Aorta (tissue), 5 donors: ENCODE measurements around the gene PARVG. TPM values are rescaled to one million over a fixed set of nuclear protein-coding genes. Genes with fewer than 3 reads are reported as not detected.

Experiments used
- ATAC-seq: fragments of 200-7000 bp; cut with Tn5 transposase; one replicate; pipeline ENCODE4 v1.9.1; 2022; ENCODE audit warnings: moderate library complexity; ENCODE audit not compliant: low FRiP score
- DNase-seq, 2 donors: peaks; one replicate each; pipeline ENCODE4 v3.0.0-alpha.2; 2020
- H3K27ac ChIP-seq, 2 donors: one replicate each; pipeline ENCODE4 v1.5.1; 2013; ENCODE audit warnings: low read length in 2 of 2, mild to moderate bottlenecking in 2 of 2, moderate library complexity in 2 of 2, control low read depth in 1 of 2, inconsistent platforms in 1 of 2, low read depth in 1 of 2
- H3K27me3 ChIP-seq, 2 donors: one replicate each; pipeline ENCODE4 v1.6.1; 2013; ENCODE audit warnings: control low read depth in 1 of 2, low read length in 1 of 2, mild to moderate bottlenecking in 1 of 2, moderate library complexity in 1 of 2; ENCODE audit not compliant: insufficient read depth in 2 of 2, control insufficient read depth in 1 of 2
- H3K36me3 ChIP-seq, 2 donors: one replicate each; pipeline ENCODE4 v1.6.1; 2013; ENCODE audit warnings: control low read depth in 1 of 2, low read length in 1 of 2, mild to moderate bottlenecking in 1 of 2; ENCODE audit not compliant: insufficient read depth in 2 of 2, control insufficient read depth in 1 of 2
- H3K4me1 ChIP-seq, 2 donors: one replicate each; pipeline ENCODE4 v1.6.1; 2013; ENCODE audit warnings: low read length in 2 of 2, control low read depth in 1 of 2, mild to moderate bottlenecking in 1 of 2, moderate library complexity in 1 of 2; ENCODE audit not compliant: insufficient read depth in 2 of 2, control insufficient read depth in 1 of 2
- H3K4me3 ChIP-seq, 2 donors: one replicate each; pipeline ENCODE4 v1.5.1; 2013; ENCODE audit warnings: low read length in 2 of 2, control low read depth in 1 of 2, mild to moderate bottlenecking in 1 of 2
- H3K9me3 ChIP-seq: one replicate; pipeline ENCODE4 v1.6.1; 2013; ENCODE audit warnings: mild to moderate bottlenecking, low read length; ENCODE audit not compliant: control insufficient read depth
- WGBS, 2 donors: extraction: QIAGEN DNeasy Blood & Tissue Kit; methylation state at CpG; one replicate each; pipeline ENCODE4 v1.1.7; 2013; 5-methylcytosine and 5-hydroxymethylcytosine counted together
- intact Hi-C, 2 donors: fragments of 100-400 bp; cut with DNase I; formaldehyde crosslinking; loops; one replicate each; pipeline versions ENCODE4 v1.14.2 to v1.15.0; 2022
- polyA plus RNA-seq, 2 donors: library from polyadenylated mRNA; stranded (reverse); fragments of 200-250 nt; gene quantifications; one replicate each; pipeline ENCODE4 v1.2.3, GENCODE V29; 2013
- total RNA-seq, 2 donors: library from RNA; stranded (reverse); fragmentation: NEBNext Ultra II Directional; extraction: Animal tissue kit (Norgen Biotek cat#: 25700); gene quantifications; one replicate each; pipeline ENCODE4 v1.2.1, GENCODE V29; 2021
- donor health status: healthy with polysubstance abuse.
- donor health status: Bipolar disorder and iron deficiency.
- donor health status: DM: no; HTN: no; CAD: no.
- donor health status: DM: no; HTN: no; CAD: no.
- donor health status: DM: yes; HTN: yes; CAD: no.

Gene PARVG
- total and polyA plus RNA-seq, 4 donors, result 3.5 to 29.7 (median 16.4) TPM

DNA sequence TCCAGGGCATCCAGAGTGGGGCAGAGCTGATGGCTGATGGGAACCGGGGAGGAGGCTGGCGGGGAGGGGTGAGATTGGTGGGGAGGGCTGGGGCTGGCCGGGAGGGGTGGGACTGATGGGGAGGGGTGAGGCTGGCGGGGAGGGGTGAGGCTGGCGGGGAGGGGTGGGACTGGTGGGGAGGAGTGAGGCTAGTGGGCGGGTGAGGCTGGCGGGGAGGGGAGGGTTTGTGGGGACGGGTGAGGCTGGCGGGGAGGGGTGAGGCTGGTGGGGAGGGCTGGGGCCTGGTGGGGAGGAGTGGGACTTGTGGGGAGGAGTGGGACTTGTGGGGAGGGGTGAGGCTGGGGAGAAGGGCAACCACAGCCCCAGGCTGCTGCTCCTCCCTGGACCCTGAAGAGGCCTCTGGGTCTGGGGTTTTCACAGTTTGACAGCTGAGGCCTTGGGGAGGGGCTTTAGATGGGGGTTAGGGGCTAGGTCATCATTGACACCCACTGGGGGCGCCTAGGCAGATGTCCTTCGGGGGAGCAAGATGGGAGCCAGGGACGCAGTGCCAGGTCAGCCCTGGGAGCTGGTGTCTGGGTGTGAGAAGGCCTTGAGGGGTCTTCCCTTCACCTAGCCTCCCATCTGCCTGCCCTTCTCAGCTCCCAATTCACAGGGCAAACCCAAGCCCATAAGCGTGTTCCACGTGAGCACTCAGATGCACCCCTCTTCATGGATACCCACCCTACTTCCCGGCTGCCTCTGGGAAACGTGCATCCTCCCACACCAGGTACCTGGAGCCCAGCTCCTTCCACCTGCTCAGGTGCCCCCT lies 26.7 kb downstream of the PARVG start:
- no peaks in the 10 kb centered on the region for H3K36me3 ChIP-seq
- 92 to 98% methylated on average over 10 to 16 of the region's 16 CpGs for WGBS, 2 donors
- H3K4me1 ChIP-seq, result no peaks in the 10 kb centered on the region
- intact Hi-C loops, result no loop called here
- no peak for ATAC-seq
- H3K27ac ChIP-seq, result no peak overlapping the region
- no peaks in the 10 kb centered on the region for H3K27me3 ChIP-seq
- DNase-seq, result no peak
- no peaks in the 10 kb centered on the region for H3K9me3 ChIP-seq
- no peak overlapping the region for H3K4me3 ChIP-seq

DNA sequence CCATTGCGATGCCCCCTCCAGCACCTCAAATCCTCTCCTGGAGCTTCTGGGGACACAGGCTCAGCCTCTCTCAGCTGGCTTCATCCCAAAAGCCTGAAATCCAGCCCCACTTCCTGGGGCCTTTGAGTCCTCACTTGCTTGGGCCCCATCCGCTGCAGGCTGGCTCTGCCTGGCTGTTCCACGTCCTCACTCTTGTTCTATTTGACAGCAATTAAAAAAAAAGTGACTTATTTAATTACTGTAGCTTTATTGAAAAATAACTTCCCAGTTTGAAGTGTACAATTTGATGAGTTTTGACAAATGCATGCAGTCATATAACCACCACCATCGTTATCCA lies 27.2 kb downstream of the PARVG start:
- Histone ChIP-seq H3K27me3 (no peaks in the 10 kb centered on the region), H3K27ac (no peak overlapping the region), H3K4me1 (no peaks in the 10 kb centered on the region), H3K4me3 (no peak overlapping the region), H3K36me3 (no peaks in the 10 kb centered on the region), H3K9me3 (no peaks in the 10 kb centered on the region)
- WGBS, 2 donors, result 97 to 98% methylated on average over 4 of the region's 4 CpGs
- ATAC-seq, result no peak
- DNase-seq, result no peak
- intact Hi-C loops, result no loop called here

DNA sequence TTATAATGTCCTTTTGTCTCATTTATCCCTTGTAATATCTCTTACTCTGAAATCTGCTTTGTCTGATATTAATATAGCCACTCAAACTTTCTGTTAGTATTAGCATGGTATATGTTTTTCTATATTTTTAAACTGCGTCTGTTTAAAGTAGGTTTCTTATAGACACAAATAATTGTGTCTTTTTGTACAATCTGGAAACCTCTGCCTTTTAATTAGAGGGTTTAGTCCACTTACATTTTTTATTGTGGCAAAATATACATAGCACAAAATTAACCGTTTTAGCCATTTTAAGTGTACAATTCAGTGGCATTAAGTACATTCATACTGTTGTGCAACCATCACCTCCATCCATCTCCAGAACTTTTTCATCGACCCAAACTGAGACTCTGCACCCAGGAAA lies 28.6 kb downstream of the PARVG start:
- 93 to 95% methylated on average over 3 of the region's 3 CpGs for WGBS, 2 donors
- no peak for DNase-seq
- H3K4me3 ChIP-seq, result no peak overlapping the region
- H3K27ac ChIP-seq, result no peak overlapping the region
- no peaks in the 10 kb centered on the region for H3K9me3 ChIP-seq
- ATAC-seq, result no peak
- H3K27me3 ChIP-seq, result no peaks in the 10 kb centered on the region
- H3K36me3 ChIP-seq, result no peaks in the 10 kb centered on the region
- intact Hi-C loops, result no loop called here
- H3K4me1 ChIP-seq, result no peaks in the 10 kb centered on the region

DNA sequence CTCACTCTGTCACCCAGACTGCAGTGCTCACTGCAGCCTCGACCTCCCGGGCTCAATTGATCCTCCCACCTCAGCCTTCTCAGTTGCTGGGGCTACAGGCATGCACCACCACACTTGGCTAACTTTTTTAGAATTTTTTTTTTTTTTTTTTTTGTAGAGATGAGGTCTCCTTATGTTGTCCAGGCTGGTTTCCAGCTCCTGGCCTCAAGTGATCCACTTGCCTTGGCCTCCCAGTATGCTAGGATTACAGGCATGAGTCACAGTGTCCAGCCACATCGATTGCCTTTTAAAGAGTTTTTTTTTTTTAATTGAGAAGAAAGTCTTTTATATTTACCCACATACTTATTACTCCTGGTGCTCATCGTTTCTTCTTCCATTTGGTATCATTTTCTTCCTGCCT lies 30.0 kb downstream of the PARVG start:
- Histone ChIP-seq H3K4me1 (no peaks in the 10 kb centered on the region), H3K27me3 (no peaks in the 10 kb centered on the region), H3K4me3 (no peak overlapping the region), H3K36me3 (no peaks in the 10 kb centered on the region), H3K27ac (no peak overlapping the region), H3K9me3 (no peaks in the 10 kb centered on the region)
- DNase-seq, result no peak
- intact Hi-C loops, result loop anchor here in 1 of 2 donors (10.0 kb wide), 2 partner anchors 114 to 154 kb away; no protein-coding TSS in a partner anchor
- ATAC-seq, result no peak
- 75 to 79% methylated on average over 4 of the region's 4 CpGs for WGBS, 2 donors

DNA sequence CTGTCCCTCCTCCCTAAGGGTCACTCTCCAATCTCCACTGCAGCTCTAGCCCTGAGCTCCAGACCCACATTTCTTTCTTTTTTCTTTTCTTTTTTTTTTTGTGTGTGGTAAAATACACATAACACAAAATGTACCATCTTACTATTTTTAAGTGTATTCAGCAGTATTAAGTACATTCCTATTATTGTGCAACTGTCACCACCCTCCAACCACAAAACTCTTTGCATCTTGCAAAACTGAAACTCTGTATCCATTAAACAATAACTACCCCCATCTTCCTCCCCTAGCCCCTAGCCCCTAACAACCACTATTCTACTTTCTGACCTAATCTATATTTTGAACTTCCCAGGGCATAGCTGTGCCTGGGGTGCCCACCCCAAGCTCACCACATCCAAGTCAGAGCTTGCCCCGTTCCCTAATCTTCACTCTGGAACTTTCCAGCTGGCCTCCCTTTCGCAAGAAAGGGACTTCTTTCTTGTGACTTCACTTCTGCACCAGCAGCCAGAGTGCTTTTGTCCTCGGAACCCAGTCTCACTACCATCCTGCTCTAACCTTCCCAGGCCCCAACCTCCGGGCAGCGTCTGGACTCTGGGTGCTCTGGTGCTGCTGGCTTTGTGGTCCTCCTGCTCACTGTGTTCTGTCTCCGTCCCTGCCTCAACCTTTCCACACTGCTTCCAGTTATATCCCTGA lies 30.7 kb downstream of the PARVG start:
- peak overlapping the region; percentile 11 to 53 for H3K27ac ChIP-seq
- DNase-seq (no peak), ATAC-seq (no peak)
- intact Hi-C loops, result loop anchor here in 1 of 2 donors (10.0 kb wide), 2 partner anchors 113 to 153 kb away; no protein-coding TSS in a partner anchor
- no peak overlapping the region for H3K4me3 ChIP-seq
- 6 to 7% methylated on average over 6 of the region's 6 CpGs for WGBS, 2 donors
- H3K9me3 ChIP-seq, result no peaks in the 10 kb centered on the region
- H3K4me1 ChIP-seq, result no peaks in the 10 kb centered on the region
- H3K36me3 ChIP-seq, result no peaks in the 10 kb centered on the region
- H3K27me3 ChIP-seq, result no peaks in the 10 kb centered on the region

DNA sequence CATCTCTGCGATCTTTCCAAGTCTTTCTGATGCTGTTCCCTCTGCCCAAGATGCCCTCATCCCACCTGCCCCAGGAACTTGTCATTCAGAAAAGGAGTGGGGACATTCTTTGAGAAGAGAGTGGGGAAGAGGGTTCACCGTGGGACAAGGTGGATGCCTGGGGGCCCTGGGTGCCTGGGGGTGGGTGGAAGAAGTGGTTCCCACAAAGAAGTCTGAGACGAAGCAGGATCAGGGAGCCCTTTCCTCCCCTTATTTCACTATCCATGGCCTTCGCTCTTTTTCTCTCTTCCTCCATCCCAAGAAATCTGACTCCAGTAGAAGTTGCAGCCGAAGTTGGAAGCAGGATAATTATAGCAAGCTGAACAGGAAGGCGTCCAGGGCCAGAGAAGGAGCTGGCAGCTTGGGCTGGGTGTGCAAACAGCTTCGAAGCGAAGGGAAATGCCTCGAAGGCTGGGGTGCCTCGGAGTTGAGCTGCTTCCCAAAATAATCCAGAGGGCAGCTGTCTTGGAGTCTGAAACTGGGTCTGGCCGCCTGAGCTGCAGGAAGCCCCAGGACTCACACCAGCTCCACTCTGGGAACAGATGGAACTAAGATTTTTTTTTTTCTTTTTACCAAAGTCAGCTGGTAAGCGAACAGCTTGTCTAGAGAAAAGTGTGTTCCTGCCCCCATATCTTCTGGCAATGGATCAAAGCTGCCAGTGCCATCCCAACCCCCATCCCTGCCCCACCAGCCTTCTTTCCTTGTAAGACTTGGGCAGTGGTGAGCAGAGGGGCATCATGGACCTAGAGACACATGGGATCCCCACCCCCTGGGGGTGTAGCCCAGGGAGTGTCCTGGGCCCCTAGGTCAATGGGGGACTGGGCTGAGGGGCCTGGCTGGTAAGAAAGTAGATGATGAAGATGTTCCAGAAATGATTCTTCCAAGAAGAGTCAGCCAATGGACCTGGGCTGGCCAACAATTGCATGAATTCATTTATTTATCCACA lies 31.5 kb downstream of the PARVG start:
- H3K27me3 ChIP-seq, result no peaks in the 10 kb centered on the region
- no peaks in the 10 kb centered on the region for H3K4me1 ChIP-seq
- ATAC-seq (peak; percentile 63), DNase-seq (peak in 1 of 2 donors; percentile 84)
- 8 to 9% methylated on average over 12 of the region's 12 CpGs for WGBS, 2 donors
- H3K27ac ChIP-seq, result peak overlapping the region; percentile 11 to 53
- intact Hi-C loops, result loop anchor here in 1 of 2 donors (10.0 kb wide), 2 partner anchors 113 to 153 kb away; no protein-coding TSS in a partner anchor
- no peaks in the 10 kb centered on the region for H3K9me3 ChIP-seq
- no peaks in the 10 kb centered on the region for H3K36me3 ChIP-seq
- no peak overlapping the region for H3K4me3 ChIP-seq

DNA sequence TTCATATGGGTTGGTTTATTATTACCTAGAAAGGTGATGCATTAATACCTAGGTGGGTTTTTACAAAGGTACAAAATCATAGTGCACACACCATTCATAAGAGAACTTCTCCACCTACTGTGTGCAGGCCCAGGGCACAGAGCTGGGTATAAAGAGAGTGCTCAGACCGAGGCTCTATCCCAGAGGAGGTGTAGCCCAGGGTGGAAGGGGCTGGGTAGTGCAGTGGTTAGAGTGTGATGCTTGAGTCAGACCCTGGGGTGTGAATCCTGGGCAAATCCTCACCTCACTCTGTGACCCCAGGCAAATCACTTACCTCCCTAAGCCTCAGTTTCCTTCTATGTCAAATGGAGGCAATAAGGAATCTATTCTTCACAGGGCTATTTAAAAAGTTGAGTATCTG lies 32.2 kb downstream of the PARVG start:
- Histone ChIP-seq H3K36me3 (no peaks in the 10 kb centered on the region), H3K4me3 (no peak overlapping the region), H3K27ac (no peak overlapping the region), H3K27me3 (no peaks in the 10 kb centered on the region), H3K9me3 (no peaks in the 10 kb centered on the region), H3K4me1 (no peaks in the 10 kb centered on the region)
- ATAC-seq, result no peak
- no peak for DNase-seq
- 100% methylated on average over 1 of the region's 1 CpG for WGBS, 2 donors
- intact Hi-C loops, result loop anchor here in 1 of 2 donors (10.0 kb wide), 2 partner anchors 112 to 152 kb away; no protein-coding TSS in a partner anchor

DNA sequence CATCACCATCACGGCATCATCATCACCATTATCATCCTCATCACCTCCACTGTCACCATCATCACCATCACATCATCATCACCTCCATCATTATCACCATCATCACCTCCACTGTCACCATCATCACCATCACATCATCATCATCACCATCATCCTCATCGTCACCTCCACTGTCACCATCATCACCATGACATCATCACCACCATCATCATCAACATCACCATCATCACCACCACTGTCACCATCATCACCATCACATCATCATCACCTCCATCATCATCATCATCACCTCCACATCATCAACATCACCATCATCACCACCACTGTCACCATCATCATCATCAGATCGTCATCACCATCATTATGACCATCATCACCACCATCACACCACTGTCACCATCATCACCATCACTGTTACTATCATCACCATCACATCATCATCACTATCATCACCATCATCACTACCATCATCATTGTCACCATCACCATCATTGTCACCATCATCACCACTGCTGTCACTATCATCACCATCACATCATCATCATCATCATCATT lies 32.8 kb downstream of the PARVG start:
- no peaks in the 10 kb centered on the region for H3K36me3 ChIP-seq

More for the DNA sequence above, 32.8 kb downstream of the PARVG start:
- intact Hi-C loops, result loop anchor here in 1 of 2 donors (10.0 kb wide), 2 partner anchors 111 to 151 kb away; no protein-coding TSS in a partner anchor
- WGBS, 2 donors, result 96 to 98% methylated on average over 3 of the region's 3 CpGs
- DNase-seq (no peak), ATAC-seq (no peak)
- Histone ChIP-seq H3K4me3 (no peak overlapping the region), H3K4me1 (no peaks in the 10 kb centered on the region), H3K9me3 (no peaks in the 10 kb centered on the region), H3K27ac (no peak overlapping the region), H3K27me3 (no peaks in the 10 kb centered on the region)
